Panc1 (cell line): ENCODE measurements around the gene SLC12A7. TPM values are rescaled to one million over a fixed set of nuclear protein-coding genes. Genes with fewer than 3 reads are reported as not detected.

Experiments used
- ATAC-seq: fragments of 200-7000 bp; cut with Tn5 transposase; 2 replicates; pipeline ENCODE4 v1.9.1; 2020; ENCODE audit warnings: mild to moderate bottlenecking, moderate library complexity
- BruUV-seq: library from RNA; stranded (reverse); fragments of 400-500 nt; replicated peaks from 2 replicates; lab custom pipeline; 2021; lab: Mats Ljungman, UMichigan
- CTCF ChIA-PET: fragments of 300-600 bp; sonication (Branson Sonifier 250); formaldehyde crosslinking; loops from one replicate; lab custom pipeline; 2022; ENCODE audit warnings: antibody characterized with exemption; lab: Charles Lee
- POLR2A ChIA-PET: fragments of 300-600 bp; sonication (Branson Sonifier 250); formaldehyde crosslinking; loops from one replicate; lab custom pipeline; 2022; ENCODE audit warnings: antibody characterized with exemption; lab: Charles Lee
- DNase-seq: peaks from one replicate; pipeline ENCODE4 v3.0.0-alpha.2; 2010; ENCODE audit warnings: low read depth, low spot score
- H3K27ac ChIP-seq: 2 replicates; pipeline ENCODE4 v1.5.1; 2011; ENCODE audit warnings: mild to moderate bottlenecking, low read length, inconsistent platforms
- H3K27me3 ChIP-seq: fragments of 200-500 bp; sonication (Bioruptor generic); 2 replicates; pipeline ENCODE4 v1.6.0; 2014; ENCODE audit warnings: low read length, inconsistent platforms; ENCODE audit not compliant: control insufficient read depth, insufficient read depth
- H3K36me3 ChIP-seq: fragments of 200-500 bp; sonication (Bioruptor generic); 2 replicates; pipeline ENCODE4 v1.5.1; 2014; ENCODE audit warnings: inconsistent platforms, mild to moderate bottlenecking, low read length, moderate library complexity; ENCODE audit not compliant: control insufficient read depth, insufficient read depth
- H3K4me1 ChIP-seq: 2 replicates; pipeline ENCODE4 v1.5.1; 2011; ENCODE audit warnings: inconsistent platforms, mild to moderate bottlenecking, low read length, moderate library complexity; ENCODE audit not compliant: control insufficient read depth, insufficient read depth
- H3K4me3 ChIP-seq, 2 experiments: 2 replicates each; pipeline ENCODE4 v1.5.1; 2011 to 2012; ENCODE audit warnings: low read depth in 2 of 2, low read length in 2 of 2, mild to moderate bottlenecking in 2 of 2, inconsistent platforms in 1 of 2, moderate library complexity in 1 of 2
- H3K9me3 ChIP-seq: fragments of 200-500 bp; sonication (Bioruptor generic); 2 replicates; pipeline ENCODE4 v1.5.1; 2014; ENCODE audit warnings: low read depth, mild to moderate bottlenecking, inconsistent platforms, low read length, moderate library complexity; ENCODE audit not compliant: control insufficient read depth, insufficient read depth
- POLR2AphosphoS5 ChIP-seq: IDR thresholded peaks from 2 replicates; pipeline ENCODE4 v1.6.1; 2012; ENCODE audit warnings: mild to moderate bottlenecking, low read depth, low read length, moderate library complexity
- SIN3A ChIP-seq: IDR thresholded peaks from 2 replicates; pipeline ENCODE4 v1.6.1; 2012; ENCODE audit warnings: low read depth, mild to moderate bottlenecking, low read length, moderate library complexity, borderline replicate concordance; ENCODE audit not compliant: insufficient read depth
- TCF7L2 ChIP-seq: IDR thresholded peaks from 2 replicates; pipeline ENCODE4 v1.6.1; 2011; ENCODE audit warnings: mild to moderate bottlenecking, low read depth, low read length, inconsistent platforms
- in situ Hi-C: cut with HindIII; loops from 2 replicates; pipeline ENCODE4 v1.10.0; 2016; ENCODE audit warnings: low sequenced_read_pairs, low pct_unique_long_range_greater_than_20kb
- intact Hi-C: fragments of 100-400 bp; cut with micrococcal nuclease; formaldehyde crosslinking; loops from one replicate; pipeline ENCODE4 v1.10.0; 2022; ENCODE audit not compliant: unreplicated experiment
- total RNA-seq: library from RNA; stranded (reverse); gene quantifications from one replicate; pipeline ENCODE4 v1.2.1, GENCODE V29; 2021; ENCODE audit not compliant: unreplicated experiment
- TF ChIP-seq, protein P1 (sequence below), 2 experiments: IDR thresholded peaks; 2 replicates each; pipeline ENCODE4 v1.6.1; 2011 to 2012; ENCODE audit warnings: low read depth in 2 of 2, control low read depth in 1 of 2, low read length in 1 of 2, mild to moderate bottlenecking in 1 of 2, moderate library complexity in 1 of 2; ENCODE audit not compliant: insufficient read depth in 1 of 2
- TF ChIP-seq, protein P2 (sequence below): fragments of 450-650 bp; IDR thresholded peaks from 2 replicates; pipeline ENCODE4 v1.5.1; 2017; ENCODE audit warnings: mild to moderate bottlenecking

SLC12A7 gene
- total RNA-seq, 1 experiment from 2014 or later: 297 TPM

DNA sequence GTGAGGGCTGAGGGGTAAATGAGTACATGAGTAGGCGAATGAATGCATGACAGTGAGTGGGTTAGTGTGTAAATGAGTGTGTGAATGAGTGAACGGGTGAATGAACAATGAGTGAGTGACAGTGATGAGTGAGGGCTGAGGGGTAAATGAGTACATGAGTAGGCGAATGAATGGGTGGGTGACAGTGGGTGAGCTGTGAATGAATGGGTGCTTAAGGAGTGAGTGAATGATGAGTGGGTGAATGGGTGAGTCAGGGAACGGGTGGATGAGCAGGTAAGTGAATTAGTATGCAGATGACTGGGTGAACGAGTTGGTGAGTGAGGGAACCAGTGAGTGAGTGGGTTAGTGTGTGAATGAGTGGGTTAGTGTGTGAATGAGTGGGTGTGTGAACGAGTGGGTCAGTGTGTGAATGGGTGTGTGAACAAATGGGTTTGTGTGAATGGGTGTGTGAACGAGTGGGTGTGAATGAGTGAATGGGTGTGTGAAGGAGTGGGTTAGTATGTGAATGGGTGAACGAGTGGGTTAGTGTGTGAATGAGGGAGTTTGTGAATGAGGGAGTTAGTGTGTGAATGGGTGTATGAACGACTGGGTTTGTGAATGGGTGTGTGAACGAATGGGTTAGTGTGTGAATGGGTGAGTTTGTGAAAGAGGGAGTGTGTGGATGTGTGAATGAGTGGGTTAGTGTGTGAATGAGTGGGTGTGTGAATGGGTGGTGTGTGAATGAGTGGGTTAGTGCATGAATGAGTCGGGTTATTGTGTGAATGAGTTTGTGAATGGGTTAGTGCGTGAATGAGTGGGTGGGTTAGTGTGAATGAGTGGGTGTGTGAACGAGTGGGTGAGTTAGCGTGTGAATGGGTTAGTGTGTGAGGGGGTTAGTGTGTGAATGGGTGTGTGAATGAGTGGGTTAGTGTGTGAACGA lies 70.4 kb downstream of the SLC12A7 start:
- Histone ChIP-seq H3K27me3 (no peaks in the 10 kb centered on the region), H3K27ac (no peak overlapping the region), H3K36me3 (no peaks in the 10 kb centered on the region), H3K9me3 (no peaks in the 10 kb centered on the region), H3K4me3 (no peak overlapping the region), H3K4me1 (no peaks in the 10 kb centered on the region)
- no peak for DNase-seq
- no peak for ATAC-seq
- in situ Hi-C loops (no loop called here), intact Hi-C loops (no loop called here)
- TF ChIP-seq, protein P1, sequence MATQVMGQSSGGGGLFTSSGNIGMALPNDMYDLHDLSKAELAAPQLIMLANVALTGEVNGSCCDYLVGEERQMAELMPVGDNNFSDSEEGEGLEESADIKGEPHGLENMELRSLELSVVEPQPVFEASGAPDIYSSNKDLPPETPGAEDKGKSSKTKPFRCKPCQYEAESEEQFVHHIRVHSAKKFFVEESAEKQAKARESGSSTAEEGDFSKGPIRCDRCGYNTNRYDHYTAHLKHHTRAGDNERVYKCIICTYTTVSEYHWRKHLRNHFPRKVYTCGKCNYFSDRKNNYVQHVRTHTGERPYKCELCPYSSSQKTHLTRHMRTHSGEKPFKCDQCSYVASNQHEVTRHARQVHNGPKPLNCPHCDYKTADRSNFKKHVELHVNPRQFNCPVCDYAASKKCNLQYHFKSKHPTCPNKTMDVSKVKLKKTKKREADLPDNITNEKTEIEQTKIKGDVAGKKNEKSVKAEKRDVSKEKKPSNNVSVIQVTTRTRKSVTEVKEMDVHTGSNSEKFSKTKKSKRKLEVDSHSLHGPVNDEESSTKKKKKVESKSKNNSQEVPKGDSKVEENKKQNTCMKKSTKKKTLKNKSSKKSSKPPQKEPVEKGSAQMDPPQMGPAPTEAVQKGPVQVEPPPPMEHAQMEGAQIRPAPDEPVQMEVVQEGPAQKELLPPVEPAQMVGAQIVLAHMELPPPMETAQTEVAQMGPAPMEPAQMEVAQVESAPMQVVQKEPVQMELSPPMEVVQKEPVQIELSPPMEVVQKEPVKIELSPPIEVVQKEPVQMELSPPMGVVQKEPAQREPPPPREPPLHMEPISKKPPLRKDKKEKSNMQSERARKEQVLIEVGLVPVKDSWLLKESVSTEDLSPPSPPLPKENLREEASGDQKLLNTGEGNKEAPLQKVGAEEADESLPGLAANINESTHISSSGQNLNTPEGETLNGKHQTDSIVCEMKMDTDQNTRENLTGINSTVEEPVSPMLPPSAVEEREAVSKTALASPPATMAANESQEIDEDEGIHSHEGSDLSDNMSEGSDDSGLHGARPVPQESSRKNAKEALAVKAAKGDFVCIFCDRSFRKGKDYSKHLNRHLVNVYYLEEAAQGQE (IDR thresholded peaks at IDR 0.05; ENCODE audit: insufficient read depth in 1 of 2, low read depth in 2 of 2, low read length in 1 of 2): no peak
- no peak for TF ChIP-seq TCF7L2
- TF ChIP-seq POLR2AphosphoS5: no peak
- TF ChIP-seq, protein P2, sequence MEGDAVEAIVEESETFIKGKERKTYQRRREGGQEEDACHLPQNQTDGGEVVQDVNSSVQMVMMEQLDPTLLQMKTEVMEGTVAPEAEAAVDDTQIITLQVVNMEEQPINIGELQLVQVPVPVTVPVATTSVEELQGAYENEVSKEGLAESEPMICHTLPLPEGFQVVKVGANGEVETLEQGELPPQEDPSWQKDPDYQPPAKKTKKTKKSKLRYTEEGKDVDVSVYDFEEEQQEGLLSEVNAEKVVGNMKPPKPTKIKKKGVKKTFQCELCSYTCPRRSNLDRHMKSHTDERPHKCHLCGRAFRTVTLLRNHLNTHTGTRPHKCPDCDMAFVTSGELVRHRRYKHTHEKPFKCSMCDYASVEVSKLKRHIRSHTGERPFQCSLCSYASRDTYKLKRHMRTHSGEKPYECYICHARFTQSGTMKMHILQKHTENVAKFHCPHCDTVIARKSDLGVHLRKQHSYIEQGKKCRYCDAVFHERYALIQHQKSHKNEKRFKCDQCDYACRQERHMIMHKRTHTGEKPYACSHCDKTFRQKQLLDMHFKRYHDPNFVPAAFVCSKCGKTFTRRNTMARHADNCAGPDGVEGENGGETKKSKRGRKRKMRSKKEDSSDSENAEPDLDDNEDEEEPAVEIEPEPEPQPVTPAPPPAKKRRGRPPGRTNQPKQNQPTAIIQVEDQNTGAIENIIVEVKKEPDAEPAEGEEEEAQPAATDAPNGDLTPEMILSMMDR: no peak
- no peak for TF ChIP-seq SIN3A
- no TSS peak for BruUV-seq
- POLR2A ChIA-PET: no interaction called here
- CTCF ChIA-PET: no interaction called here

DNA sequence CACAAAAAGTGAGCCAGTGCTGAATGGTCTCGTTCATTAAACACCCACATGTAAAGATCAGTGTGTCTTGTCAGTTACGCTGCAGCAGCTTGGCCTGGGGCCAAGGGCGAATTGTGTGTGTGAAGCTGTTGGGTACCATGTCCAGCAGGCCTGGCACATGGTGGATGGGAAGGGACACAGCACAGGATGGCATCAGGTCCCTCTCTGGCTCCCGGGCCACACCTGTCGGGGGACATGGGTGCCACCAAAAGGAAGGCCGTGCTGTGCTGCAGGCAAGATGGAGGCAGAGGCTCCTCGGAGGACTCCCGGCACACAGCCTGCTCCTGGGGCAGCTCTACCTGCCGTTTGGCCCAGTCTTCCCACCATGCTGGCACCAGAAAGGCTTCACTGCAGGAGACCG lies 71.3 kb downstream of the SLC12A7 start:
- TF ChIP-seq, protein P1 (IDR thresholded peaks at IDR 0.05; ENCODE audit: insufficient read depth in 1 of 2, low read depth in 2 of 2, low read length in 1 of 2): no peak
- TF ChIP-seq, protein P2: no peak
- TF ChIP-seq POLR2AphosphoS5 (no peak), SIN3A (no peak), TCF7L2 (no peak)
- Histone ChIP-seq H3K27ac (no peak overlapping the region), H3K4me3 (no peak overlapping the region), H3K4me1 (no peaks in the 10 kb centered on the region), H3K9me3 (no peaks in the 10 kb centered on the region), H3K36me3 (no peaks in the 10 kb centered on the region), H3K27me3 (no peaks in the 10 kb centered on the region)
- POLR2A ChIA-PET: no interaction called here
- no peak for ATAC-seq
- in situ Hi-C loops: no loop called here
- BruUV-seq: no TSS peak
- CTCF ChIA-PET: no interaction called here
- DNase-seq: no peak
- intact Hi-C loops: no loop called here
